ENCODE measurements around the gene PAFAH1B1. TPM values are rescaled to one million over a fixed set of nuclear protein-coding genes. Genes with fewer than 3 reads are reported as not detected.
"Not testable (repeated sequence)": the region's sequence is repeated elsewhere in the genome, so short reads cannot be mapped to it uniquely, and the experiment has no call there.

Gene PAFAH1B1
- total RNA-seq, 4 donors from 2014 or later = 99.2 to 106 (median 105) TPM

DNA sequence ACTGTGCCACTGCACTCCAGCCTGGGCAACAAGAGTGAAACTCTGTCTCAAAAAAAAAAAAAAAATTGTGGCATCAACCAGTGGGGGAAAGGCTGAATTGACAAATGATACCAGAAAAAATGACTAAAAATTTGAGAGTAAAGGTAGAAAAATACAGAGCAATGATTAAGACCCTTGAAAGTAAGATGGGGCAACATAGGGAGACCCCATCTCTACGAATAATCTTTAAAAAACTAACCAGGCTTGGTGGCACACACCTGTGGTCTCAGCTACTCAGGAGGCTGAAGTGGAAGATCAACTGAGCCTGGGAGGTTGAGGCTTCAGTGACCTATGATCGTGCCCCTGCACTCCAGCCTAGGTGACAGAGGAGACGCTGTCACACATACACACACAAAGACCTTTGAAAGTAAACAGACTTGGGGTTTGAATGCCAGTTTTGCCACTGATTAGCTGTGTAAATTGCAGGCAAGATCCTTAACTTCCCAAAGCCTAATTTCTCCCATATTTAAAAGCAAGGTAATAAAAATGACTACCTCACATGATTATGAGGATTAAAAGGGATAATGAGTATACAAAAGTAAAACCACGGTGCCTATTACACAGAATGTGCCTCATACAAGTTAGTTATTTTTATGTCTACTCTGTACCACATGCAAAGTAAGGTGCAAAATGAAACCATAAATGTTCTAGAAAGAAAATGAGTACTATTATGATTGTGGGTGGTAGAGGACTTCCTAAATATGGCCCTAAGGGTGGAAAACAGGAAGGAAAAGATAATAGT is 21.7 kb upstream of the PAFAH1B1 start:
- Histone ChIP-seq H3K36me3 (no peaks in the 10 kb centered on the region), H3K9me3 (no peaks in the 10 kb centered on the region), H3K4me3 (no peak overlapping the region), H3K27ac (no peak overlapping the region), H3K27me3 (no peaks in the 10 kb centered on the region), H3K4me1 (no peaks in the 10 kb centered on the region)
- ATAC-seq = no peak
- no peak for DNase-seq
- TF ChIP-seq, protein P1, sequence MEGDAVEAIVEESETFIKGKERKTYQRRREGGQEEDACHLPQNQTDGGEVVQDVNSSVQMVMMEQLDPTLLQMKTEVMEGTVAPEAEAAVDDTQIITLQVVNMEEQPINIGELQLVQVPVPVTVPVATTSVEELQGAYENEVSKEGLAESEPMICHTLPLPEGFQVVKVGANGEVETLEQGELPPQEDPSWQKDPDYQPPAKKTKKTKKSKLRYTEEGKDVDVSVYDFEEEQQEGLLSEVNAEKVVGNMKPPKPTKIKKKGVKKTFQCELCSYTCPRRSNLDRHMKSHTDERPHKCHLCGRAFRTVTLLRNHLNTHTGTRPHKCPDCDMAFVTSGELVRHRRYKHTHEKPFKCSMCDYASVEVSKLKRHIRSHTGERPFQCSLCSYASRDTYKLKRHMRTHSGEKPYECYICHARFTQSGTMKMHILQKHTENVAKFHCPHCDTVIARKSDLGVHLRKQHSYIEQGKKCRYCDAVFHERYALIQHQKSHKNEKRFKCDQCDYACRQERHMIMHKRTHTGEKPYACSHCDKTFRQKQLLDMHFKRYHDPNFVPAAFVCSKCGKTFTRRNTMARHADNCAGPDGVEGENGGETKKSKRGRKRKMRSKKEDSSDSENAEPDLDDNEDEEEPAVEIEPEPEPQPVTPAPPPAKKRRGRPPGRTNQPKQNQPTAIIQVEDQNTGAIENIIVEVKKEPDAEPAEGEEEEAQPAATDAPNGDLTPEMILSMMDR (IDR thresholded peaks at IDR 0.05 in 4 of 5, conservative IDR thresholded peaks at IDR 0.05 in 1 of 5) = no peak
- no peak for TF ChIP-seq POLR2A (IDR thresholded peaks at IDR 0.05)
- in situ Hi-C loops (cut with MboI; ENCODE audit: low sequenced_read_pairs in 4 of 4) = no loop called here
- intact Hi-C loops (cut with DNase I; ENCODE audit: low total_unique reads) = no loop called here

GRCh38 chr17:2572304-2572609 is 21.2 kb upstream of the PAFAH1B1 start:
- H3K9me3 ChIP-seq; intact Hi-C loops (cut with DNase I; ENCODE audit: low total_unique reads); DNase-seq; H3K27ac ChIP-seq; H3K36me3 ChIP-seq; in situ Hi-C loops (cut with MboI; ENCODE audit: low sequenced_read_pairs in 4 of 4); ATAC-seq; H3K4me3 ChIP-seq; H3K27me3 ChIP-seq; H3K4me1 ChIP-seq: not testable (repeated sequence)

DNA sequence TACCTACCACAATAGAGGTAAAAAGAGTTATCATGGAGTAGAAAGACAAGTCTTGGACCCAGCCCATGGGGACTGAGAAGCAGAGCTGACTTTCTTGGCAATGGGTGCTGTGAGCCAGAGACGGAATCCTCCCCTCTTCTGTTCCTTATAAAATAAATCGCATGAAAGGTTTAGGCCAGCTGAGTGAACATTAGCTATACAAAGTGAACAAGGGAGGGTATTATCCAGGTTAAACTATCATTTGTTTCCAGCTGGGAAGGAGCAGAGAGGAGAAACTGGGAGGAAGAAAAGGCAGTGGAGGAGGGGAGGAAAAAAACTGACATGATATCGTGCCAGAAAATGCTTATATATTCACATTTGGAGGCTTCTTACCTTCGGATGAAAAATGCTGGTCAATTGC is 13.3 kb upstream of the PAFAH1B1 start:
- Histone ChIP-seq H3K27ac (no peak overlapping the region), H3K36me3 (no peaks in the 10 kb centered on the region), H3K9me3 (no peaks in the 10 kb centered on the region), H3K4me1 (no peaks in the 10 kb centered on the region), H3K4me3 (no peak overlapping the region), H3K27me3 (peaks cover 0 to 3% (median 0%) of the 10 kb centered on the region in 3 donors)
- TF ChIP-seq, protein P1 (IDR thresholded peaks at IDR 0.05 in 4 of 5, conservative IDR thresholded peaks at IDR 0.05 in 1 of 5) = no peak
- no peak for TF ChIP-seq POLR2A (IDR thresholded peaks at IDR 0.05)
- ATAC-seq = no peak
- in situ Hi-C loops (cut with MboI; ENCODE audit: low sequenced_read_pairs in 4 of 4) (no loop called here), intact Hi-C loops (cut with DNase I; ENCODE audit: low total_unique reads) (no loop called here)
- no peak for DNase-seq

- Histone ChIP-seq H3K27ac (no peak overlapping the region), H3K4me3 (no peak overlapping the region), H3K4me1 (no peaks in the 10 kb centered on the region), H3K36me3 (no peaks in the 10 kb centered on the region), H3K9me3 (no peaks in the 10 kb centered on the region), H3K27me3 (peaks cover 0 to 3% (median 0%) of the 10 kb centered on the region in 3 donors)
- no peak for ATAC-seq
- intact Hi-C loops (cut with DNase I; ENCODE audit: low total_unique reads) (no loop called here), in situ Hi-C loops (cut with MboI; ENCODE audit: low sequenced_read_pairs in 4 of 4) (no loop called here)
- no peak for TF ChIP-seq POLR2A (IDR thresholded peaks at IDR 0.05)
- no peak for DNase-seq
Measured at GRCh38 chr17:2580661-2581060, 12.8 kb upstream of the PAFAH1B1 start.

GRCh38 chr17:2582493-2582892 is 11.0 kb upstream of the PAFAH1B1 start:
- Histone ChIP-seq H3K4me1 (no peaks in the 10 kb centered on the region), H3K27ac (no peak overlapping the region), H3K4me3 (no peak overlapping the region), H3K27me3 (no peaks in the 10 kb centered on the region), H3K9me3 (no peaks in the 10 kb centered on the region), H3K36me3 (no peaks in the 10 kb centered on the region)
- DNase-seq (no peak), ATAC-seq (no peak)
- intact Hi-C loops (cut with DNase I; ENCODE audit: low total_unique reads) (no loop called here), in situ Hi-C loops (cut with MboI; ENCODE audit: low sequenced_read_pairs in 4 of 4) (no loop called here)
- no peak for TF ChIP-seq POLR2A (IDR thresholded peaks at IDR 0.05)
- TF ChIP-seq, protein P1 (IDR thresholded peaks at IDR 0.05 in 4 of 5, conservative IDR thresholded peaks at IDR 0.05 in 1 of 5) = no peak
